Amniotic stem cell (primary cell): ENCODE results near the gene CGNL1.
A peak's percentile ranks its signal among the peaks of the same experiment; 100 is the strongest.

ENCODE experiments used
- DNase-seq: peaks from one replicate; lab custom pipeline; 2025; lab: John Stamatoyannopoulos, UW

Gene CGNL1

GRCh38 chr15:57551715-57552677 is 175.7 kb downstream of the CGNL1 start:
- no peak for DNase-seq

GRCh38 chr15:57552678-57553334 is 176.5 kb downstream of the CGNL1 start:
- no peak for DNase-seq

GRCh38 chr15:57553526-57553925 is 177.2 kb downstream of the CGNL1 start:
- DNase-seq = no peak

GRCh38 chr15:57554063-57554811 is 177.9 kb downstream of the CGNL1 start:
- no peak for DNase-seq

GRCh38 chr15:57554812-57555179 is 178.5 kb downstream of the CGNL1 start:
- no peak for DNase-seq

- DNase-seq = no peak
These were observed 179.0 kb downstream of the CGNL1 start for GRCh38 chr15:57555270-57555669.

GRCh38 chr15:57556040-57556439 is 179.7 kb downstream of the CGNL1 start:
- no peak for DNase-seq

GRCh38 chr15:57557267-57557666 is 181.0 kb downstream of the CGNL1 start:
- no peak for DNase-seq

- no peak for DNase-seq
These were observed 181.5 kb downstream of the CGNL1 start for GRCh38 chr15:57557810-57558209.

- DNase-seq = no peak
These were observed 183.6 kb downstream of the CGNL1 start for GRCh38 chr15:57559875-57560274.

GRCh38 chr15:57561041-57561711 is 184.9 kb downstream of the CGNL1 start:
- DNase-seq = peak; percentile 29

GRCh38 chr15:57562196-57562769 is 186.0 kb downstream of the CGNL1 start:
- no peak for DNase-seq

- no peak for DNase-seq
These were observed 187.1 kb downstream of the CGNL1 start for GRCh38 chr15:57563416-57563815.

- DNase-seq = no peak
These were observed 189.0 kb downstream of the CGNL1 start for GRCh38 chr15:57565311-57565710.

- DNase-seq = no peak
These were observed 190.5 kb downstream of the CGNL1 start for GRCh38 chr15:57566834-57567233.

GRCh38 chr15:57567891-57568290 is 191.6 kb downstream of the CGNL1 start:
- DNase-seq = no peak

- no peak for DNase-seq
These were observed 192.0 kb downstream of the CGNL1 start for GRCh38 chr15:57568299-57568698.

GRCh38 chr15:57570340-57570739 is 194.0 kb downstream of the CGNL1 start:
- DNase-seq = no peak

- DNase-seq = no peak
These were observed 194.7 kb downstream of the CGNL1 start for GRCh38 chr15:57570994-57571393.

- no peak for DNase-seq
These were observed 195.4 kb downstream of the CGNL1 start for GRCh38 chr15:57571725-57572124.

GRCh38 chr15:57572468-57572867 is 196.2 kb downstream of the CGNL1 start:
- no peak for DNase-seq

- no peak for DNase-seq
These were observed 196.8 kb downstream of the CGNL1 start for GRCh38 chr15:57573151-57573550.
